Type B pancreatic cell (in vitro differentiated cells): Measurements from ENCODE around the gene PCDHA11. TPM values are rescaled to one million over a fixed set of nuclear protein-coding genes. Genes with fewer than 3 reads are reported as not detected.
A peak's percentile ranks its signal among the peaks of the same experiment; 100 is the strongest.
"Not testable (repeated sequence)": the region's sequence is repeated elsewhere in the genome, so short reads cannot be mapped to it uniquely, and the experiment has no call there.

ENCODE experiments used
- DNase-seq: peaks from one replicate; pipeline ENCODE4 v3.0.0; 2021; ENCODE audit warnings: mixed read lengths; ENCODE audit not compliant: unreplicated experiment; ENCODE audit errors: extremely low spot score
- H3K27ac Mint-ChIP-seq: 2 replicates; pipeline ENCODE4 v1.8.0; 2021; ENCODE audit warnings: mild to moderate bottlenecking, mixed read lengths
- H3K27me3 Mint-ChIP-seq: 2 replicates; pipeline ENCODE4 v1.8.0; 2021; ENCODE audit warnings: mixed read lengths
- H3K36me3 Mint-ChIP-seq: 2 replicates; pipeline ENCODE4 v1.8.0; 2021; ENCODE audit warnings: mixed read lengths
- H3K4me1 Mint-ChIP-seq: one replicate; pipeline ENCODE4 v1.8.0; 2021; ENCODE audit warnings: mixed read lengths; ENCODE audit not compliant: unreplicated experiment
- H3K4me3 Mint-ChIP-seq: 2 replicates; pipeline ENCODE4 v1.8.0; 2021; ENCODE audit warnings: mild to moderate bottlenecking, mixed read lengths
- H3K9me3 Mint-ChIP-seq: 2 replicates; pipeline ENCODE4 v1.8.0; 2021; ENCODE audit warnings: mixed read lengths
- long read RNA-seq: library from polyadenylated mRNA; unstranded; transcript quantifications from one replicate; pipeline ENCODE4 v2.0.0, GENCODE V29; 2020
- total RNA-seq: library from RNA; stranded (reverse); gene quantifications from 2 replicates; pipeline ENCODE4 v1.2.1, GENCODE V29; 2021; ENCODE audit warnings: low replicate concordance
- TF ChIP-seq, protein P1 (sequence below): fragments of 200-600 bp; sonication (generic); conservative IDR thresholded peaks from 2 replicates; pipeline ENCODE4 v1.5.0; 2021; ENCODE audit warnings: antibody characterized with exemption, mild to moderate bottlenecking

Gene PCDHA11, protein sequence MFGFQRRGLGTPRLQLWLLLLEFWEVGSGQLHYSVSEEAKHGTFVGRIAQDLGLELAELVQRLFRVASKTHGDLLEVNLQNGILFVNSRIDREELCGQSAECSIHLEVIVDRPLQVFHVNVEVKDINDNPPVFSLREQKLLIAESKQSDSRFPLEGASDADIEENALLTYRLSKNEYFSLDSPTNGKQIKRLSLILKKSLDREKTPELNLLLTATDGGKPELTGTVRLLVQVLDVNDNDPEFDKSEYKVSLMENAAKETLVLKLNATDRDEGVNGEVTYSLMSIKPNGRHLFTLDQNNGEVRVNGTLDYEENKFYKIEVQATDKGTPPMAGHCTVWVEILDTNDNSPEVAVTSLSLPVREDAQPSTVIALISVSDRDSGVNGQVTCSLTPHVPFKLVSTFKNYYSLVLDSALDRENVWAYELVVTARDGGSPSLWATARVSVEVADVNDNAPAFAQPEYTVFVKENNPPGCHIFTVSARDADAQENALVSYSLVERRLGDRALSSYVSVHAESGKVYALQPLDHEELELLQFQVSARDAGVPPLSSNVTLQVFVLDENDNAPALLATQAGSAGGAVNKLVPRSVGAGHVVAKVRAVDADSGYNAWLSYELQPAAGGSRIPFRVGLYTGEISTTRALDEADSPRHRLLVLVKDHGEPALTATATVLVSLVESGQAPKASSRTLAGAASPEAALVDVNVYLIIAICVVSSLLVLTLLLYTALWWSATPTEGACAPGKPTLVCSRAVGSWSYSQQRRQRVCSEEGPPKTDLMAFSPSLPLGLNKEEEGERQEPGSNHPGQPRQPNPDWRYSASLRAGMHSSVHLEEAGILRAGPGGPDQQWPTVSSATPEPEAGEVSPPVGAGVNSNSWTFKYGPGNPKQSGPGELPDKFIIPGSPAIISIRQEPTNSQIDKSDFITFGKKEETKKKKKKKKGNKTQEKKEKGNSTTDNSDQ
- total RNA-seq = 5.2 and 8.1 TPM in 2 replicates
- long read RNA-seq, full-length matches to known transcripts = 5 of 10 reads
- long read RNA-seq, partial matches to known transcripts = 0 of 10 reads
- long read RNA-seq, other reads (novel, unspliced or antisense) = 5 of 10 reads

DNA sequence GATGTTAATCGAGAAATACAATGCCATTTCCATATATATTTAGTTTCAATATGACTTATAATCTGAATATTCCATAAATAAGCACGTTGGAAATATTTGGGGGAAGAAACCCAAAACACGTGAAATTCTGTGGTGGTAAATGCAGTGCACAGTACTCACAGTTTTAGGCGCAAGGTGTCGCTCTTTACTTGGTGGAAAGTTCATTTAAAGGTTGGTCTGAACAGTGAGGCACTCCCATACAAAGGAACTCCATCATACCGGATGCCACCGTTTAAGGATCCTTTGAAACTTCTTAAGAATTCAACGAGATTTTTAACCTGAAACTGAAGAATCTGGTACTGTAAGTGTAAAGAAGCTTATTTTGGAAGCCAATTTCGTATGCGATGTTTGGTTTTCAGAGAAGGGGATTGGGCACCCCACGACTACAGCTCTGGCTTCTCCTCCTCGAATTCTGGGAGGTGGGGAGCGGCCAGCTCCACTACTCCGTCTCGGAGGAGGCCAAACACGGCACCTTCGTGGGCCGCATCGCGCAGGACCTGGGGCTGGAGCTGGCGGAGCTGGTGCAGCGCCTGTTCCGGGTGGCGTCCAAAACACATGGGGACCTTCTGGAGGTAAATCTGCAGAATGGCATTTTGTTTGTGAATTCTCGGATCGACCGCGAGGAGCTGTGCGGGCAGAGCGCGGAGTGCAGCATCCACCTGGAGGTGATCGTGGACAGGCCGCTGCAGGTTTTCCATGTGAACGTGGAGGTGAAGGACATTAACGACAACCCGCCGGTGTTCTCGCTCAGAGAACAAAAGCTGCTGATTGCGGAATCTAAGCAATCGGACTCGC is at the start of gene PCDHA11:
Gene PCDHA11 (plus strand): TSS at position 237 of the 834 bp plus-strand sequence. CDS start 147 bp downstream, at position 384.
- no peaks in the 10 kb centered on the region for H3K4me1 Mint-ChIP-seq
- H3K4me3 Mint-ChIP-seq = peak within 1 kb of the TSS; percentile 87
- TF ChIP-seq, protein P1, sequence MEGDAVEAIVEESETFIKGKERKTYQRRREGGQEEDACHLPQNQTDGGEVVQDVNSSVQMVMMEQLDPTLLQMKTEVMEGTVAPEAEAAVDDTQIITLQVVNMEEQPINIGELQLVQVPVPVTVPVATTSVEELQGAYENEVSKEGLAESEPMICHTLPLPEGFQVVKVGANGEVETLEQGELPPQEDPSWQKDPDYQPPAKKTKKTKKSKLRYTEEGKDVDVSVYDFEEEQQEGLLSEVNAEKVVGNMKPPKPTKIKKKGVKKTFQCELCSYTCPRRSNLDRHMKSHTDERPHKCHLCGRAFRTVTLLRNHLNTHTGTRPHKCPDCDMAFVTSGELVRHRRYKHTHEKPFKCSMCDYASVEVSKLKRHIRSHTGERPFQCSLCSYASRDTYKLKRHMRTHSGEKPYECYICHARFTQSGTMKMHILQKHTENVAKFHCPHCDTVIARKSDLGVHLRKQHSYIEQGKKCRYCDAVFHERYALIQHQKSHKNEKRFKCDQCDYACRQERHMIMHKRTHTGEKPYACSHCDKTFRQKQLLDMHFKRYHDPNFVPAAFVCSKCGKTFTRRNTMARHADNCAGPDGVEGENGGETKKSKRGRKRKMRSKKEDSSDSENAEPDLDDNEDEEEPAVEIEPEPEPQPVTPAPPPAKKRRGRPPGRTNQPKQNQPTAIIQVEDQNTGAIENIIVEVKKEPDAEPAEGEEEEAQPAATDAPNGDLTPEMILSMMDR = peak; percentile 66
- H3K9me3 Mint-ChIP-seq = peaks cover 9% of the 10 kb centered on the region
- peak within 1 kb of the TSS; percentile 74 for H3K27ac Mint-ChIP-seq
- no peaks in the 10 kb centered on the region for H3K27me3 Mint-ChIP-seq
- H3K36me3 Mint-ChIP-seq = peaks cover 31% of the 10 kb centered on the region
- DNase-seq = no peak

DNA sequence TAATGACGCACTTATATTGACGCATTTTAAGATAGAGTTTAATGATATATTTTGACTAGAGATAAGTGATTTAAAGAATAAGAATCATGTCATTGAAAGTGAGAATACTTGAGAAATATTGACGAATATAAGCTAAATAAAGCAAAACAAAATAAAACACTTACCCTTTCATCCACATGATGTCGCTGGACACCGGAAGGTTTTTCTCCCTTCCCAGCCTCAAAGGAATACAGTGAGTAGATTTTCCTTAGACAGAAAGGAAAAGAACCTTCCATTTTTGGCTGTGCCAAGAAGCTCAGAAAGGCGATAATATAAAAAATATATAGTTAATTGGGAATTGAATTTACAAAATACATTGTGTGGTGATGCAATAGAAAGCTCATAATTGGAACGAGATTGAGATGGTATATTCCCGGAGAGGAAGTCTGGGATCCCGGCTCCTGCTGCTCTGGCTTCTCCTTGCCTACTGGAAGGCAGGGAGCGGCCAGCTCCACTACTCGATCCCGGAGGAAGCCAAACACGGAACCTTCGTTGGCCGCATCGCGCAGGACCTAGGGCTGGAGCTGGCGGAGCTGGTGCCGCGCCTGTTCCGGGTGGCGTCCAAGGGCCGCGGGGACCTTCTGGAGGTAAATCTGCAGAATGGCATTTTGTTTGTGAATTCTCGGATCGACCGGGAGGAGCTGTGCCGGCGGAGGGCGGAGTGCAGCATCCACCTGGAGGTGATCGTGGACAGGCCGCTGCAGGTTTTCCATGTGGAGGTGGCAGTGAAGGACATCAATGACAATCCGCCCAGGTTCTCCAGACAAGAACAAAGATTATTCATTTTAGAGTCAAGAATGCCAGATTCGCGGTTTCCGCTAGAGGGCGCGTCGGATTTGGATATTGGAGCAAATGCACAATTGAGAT is 47.1 kb upstream of the PCDHA11 start, which contains the start of gene PCDHA5:
Gene PCDHA5 (plus strand): TSS at position 239 of the 906 bp plus-strand sequence.
- peaks cover 4% of the 10 kb centered on the region for H3K9me3 Mint-ChIP-seq
- no peaks in the 10 kb centered on the region for H3K4me1 Mint-ChIP-seq
- no peak within 1 kb of the TSS for H3K4me3 Mint-ChIP-seq
- DNase-seq = no peak
- H3K36me3 Mint-ChIP-seq = peaks cover 16% of the 10 kb centered on the region
- H3K27ac Mint-ChIP-seq = no peak within 1 kb of the TSS
- TF ChIP-seq, protein P1 = no peak
- no peaks in the 10 kb centered on the region for H3K27me3 Mint-ChIP-seq

DNA sequence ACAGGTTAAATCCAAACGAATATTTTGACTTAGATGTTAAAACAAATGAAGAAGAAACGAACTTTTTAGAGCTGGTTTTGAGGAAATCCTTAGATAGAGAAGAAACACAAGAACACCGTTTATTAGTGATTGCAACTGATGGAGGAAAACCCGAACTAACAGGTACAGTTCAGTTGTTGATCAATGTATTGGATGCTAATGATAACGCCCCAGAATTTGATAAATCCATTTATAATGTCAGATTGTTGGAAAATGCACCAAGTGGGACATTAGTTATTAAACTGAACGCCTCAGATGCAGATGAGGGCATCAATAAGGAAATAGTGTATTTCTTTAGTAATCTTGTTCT is 46.5 kb upstream of the PCDHA11 start:
- TF ChIP-seq, protein P1 = no peak
- no peak overlapping the region for H3K4me3 Mint-ChIP-seq
- no peaks in the 10 kb centered on the region for H3K27me3 Mint-ChIP-seq
- H3K36me3 Mint-ChIP-seq = peaks cover 16% of the 10 kb centered on the region
- H3K9me3 Mint-ChIP-seq = peaks cover 4% of the 10 kb centered on the region
- no peaks in the 10 kb centered on the region for H3K4me1 Mint-ChIP-seq
- DNase-seq = no peak
- no peak overlapping the region for H3K27ac Mint-ChIP-seq

DNA sequence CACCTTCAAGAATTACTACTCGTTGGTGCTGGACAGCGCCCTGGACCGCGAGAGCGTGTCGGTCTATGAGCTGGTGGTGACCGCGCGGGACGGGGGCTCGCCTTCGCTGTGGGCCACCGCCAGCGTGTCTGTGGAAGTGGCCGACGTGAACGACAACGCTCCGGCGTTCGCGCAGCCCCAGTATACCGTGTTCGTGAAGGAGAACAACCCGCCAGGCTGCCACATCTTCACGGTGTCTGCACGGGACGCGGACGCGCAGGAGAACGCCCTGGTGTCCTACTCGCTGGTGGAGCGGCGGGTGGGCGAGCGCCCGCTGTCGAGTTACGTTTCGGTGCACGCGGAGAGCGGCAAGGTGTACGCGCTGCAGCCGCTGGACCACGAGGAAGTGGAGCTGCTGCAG is 45.8 kb upstream of the PCDHA11 start:
- peaks cover 16% of the 10 kb centered on the region for H3K36me3 Mint-ChIP-seq
- not testable (repeated sequence) for H3K27me3 Mint-ChIP-seq

DNA sequence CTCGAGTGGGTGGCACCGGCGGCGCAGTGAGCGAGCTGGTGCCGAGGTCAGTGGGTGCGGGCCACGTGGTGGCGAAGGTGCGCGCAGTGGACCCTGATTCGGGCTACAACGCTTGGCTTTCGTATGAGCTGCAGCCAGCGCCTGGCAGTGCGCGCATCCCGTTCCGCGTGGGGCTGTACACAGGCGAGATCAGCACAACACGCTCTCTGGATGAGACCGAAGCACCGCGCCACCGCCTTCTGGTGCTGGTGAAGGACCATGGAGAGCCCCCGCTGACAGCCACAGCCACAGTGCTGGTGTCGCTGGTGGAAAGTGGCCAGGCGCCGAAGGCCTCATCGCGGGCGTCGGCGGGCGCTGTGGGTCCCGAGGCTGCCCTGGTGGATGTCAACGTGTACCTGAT is 45.3 kb upstream of the PCDHA11 start:
- Mint-ChIP-seq H3K36me3 (peaks cover 18% of the 10 kb centered on the region), H3K4me1 (peaks cover 2% of the 10 kb centered on the region), H3K4me3 (no peak overlapping the region), H3K27me3 (no peaks in the 10 kb centered on the region), H3K27ac (no peak overlapping the region), H3K9me3 (peaks cover 3% of the 10 kb centered on the region)
- TF ChIP-seq, protein P1 = no peak
- DNase-seq = no peak

More for the DNA sequence above, 45.8 kb upstream of the PCDHA11 start:
- H3K4me1 Mint-ChIP-seq, DNase-seq, H3K4me3 Mint-ChIP-seq, H3K9me3 Mint-ChIP-seq, H3K27ac Mint-ChIP-seq: not testable (repeated sequence)
